A673 (cell line): ENCODE measurements around the gene KIF22. TPM values are rescaled to one million over a fixed set of nuclear protein-coding genes. Genes with fewer than 3 reads are reported as not detected.

Source experiments
- BruUV-seq: library from RNA; stranded (reverse); fragments of 400-500 nt; replicated peaks from 2 replicates; lab custom pipeline; 2021; lab: Mats Ljungman, UMichigan
- CTCF ChIA-PET: fragments of 300-600 bp; sonication (Branson Sonifier 250); formaldehyde crosslinking; loops from one replicate; lab custom pipeline; 2022; ENCODE audit warnings: antibody characterized with exemption; lab: Charles Lee
- POLR2A ChIA-PET: fragments of 300-600 bp; sonication (Branson Sonifier 250); formaldehyde crosslinking; loops from one replicate; lab custom pipeline; 2022; ENCODE audit warnings: antibody characterized with exemption; ENCODE audit not compliant: low non-redundant PET; lab: Charles Lee
- DNase-seq: peaks from one replicate; pipeline ENCODE4 v3.0.0-alpha.2; 2015; ENCODE audit warnings: low spot score
- H3K27ac ChIP-seq: fragments of 200-600 bp; sonication (generic); 2 replicates; pipeline ENCODE4 v1.5.1; 2016; ENCODE audit warnings: mixed run types, low read depth, mild to moderate bottlenecking, mixed read lengths, antibody characterized with exemption, low read length; ENCODE audit not compliant: poor library complexity, severe bottlenecking
- H3K27me3 ChIP-seq: fragments of 200-600 bp; sonication (generic); replicated peaks from 2 replicates; pipeline ENCODE4 v1.6.1; 2017; ENCODE audit warnings: mixed run types, low read depth, mild to moderate bottlenecking, mixed read lengths, antibody characterized with exemption, low read length; ENCODE audit not compliant: insufficient read depth, poor library complexity
- H3K36me3 ChIP-seq: fragments of 200-600 bp; sonication (generic); 2 replicates; pipeline ENCODE4 v1.6.1; 2016; ENCODE audit warnings: mixed run types, mild to moderate bottlenecking, mixed read lengths, antibody characterized with exemption, low read length; ENCODE audit not compliant: insufficient read depth, poor library complexity, severe bottlenecking
- H3K4me1 ChIP-seq: fragments of 200-600 bp; sonication (generic); 2 replicates; pipeline ENCODE4 v1.6.1; 2017; ENCODE audit warnings: mixed run types, mild to moderate bottlenecking, mixed read lengths, antibody characterized with exemption, low read length; ENCODE audit not compliant: insufficient read depth, poor library complexity, severe bottlenecking
- H3K4me3 ChIP-seq: fragments of 200-600 bp; sonication (generic); 2 replicates; pipeline ENCODE4 v1.5.1; 2016; ENCODE audit warnings: low read depth, mixed run types, mild to moderate bottlenecking, mixed read lengths, low read length; ENCODE audit not compliant: poor library complexity, severe bottlenecking
- H3K9me3 ChIP-seq: fragments of 200-600 bp; sonication (generic); 2 replicates; pipeline ENCODE4 v1.6.1; 2016; ENCODE audit warnings: mixed run types, low read depth, mild to moderate bottlenecking, mixed read lengths, antibody characterized with exemption, low read length; ENCODE audit not compliant: poor library complexity, severe bottlenecking
- EZH2 ChIP-seq: fragments of 200-600 bp; sonication (generic); IDR thresholded peaks from 2 replicates; pipeline ENCODE4 v1.6.1; 2017; ENCODE audit warnings: borderline replicate concordance, low read depth, mild to moderate bottlenecking, mixed read lengths, antibody characterized with exemption, low read length; ENCODE audit not compliant: poor library complexity, severe bottlenecking
- intact Hi-C: fragments of 100-400 bp; cut with micrococcal nuclease; formaldehyde crosslinking; loops from one replicate; pipeline ENCODE4 v1.10.0; 2022; ENCODE audit not compliant: unreplicated experiment
- total RNA-seq: library from RNA; stranded (reverse); gene quantifications from 2 replicates; pipeline ENCODE4 v1.2.3, GENCODE V29; 2021
- TF ChIP-seq, protein P1 (sequence below): fragments of 300-800, 200-600 bp; sonication (generic); conservative IDR thresholded peaks from 2 replicates; pipeline ENCODE4 v1.5.1; 2017; ENCODE audit warnings: low read depth, mild to moderate bottlenecking, antibody characterized with exemption, low read length, moderate library complexity, mixed read lengths

The KIF22 gene
- total RNA-seq, 1 experiment from 2014 or later, result 171 TPM

GRCh38 chr16:29839822-29840221 lies 49.3 kb downstream of the KIF22 start:
- Histone ChIP-seq H3K4me3 (no peak overlapping the region), H3K27me3 (no peaks in the 10 kb centered on the region), H3K4me1 (no peaks in the 10 kb centered on the region), H3K27ac (no peak overlapping the region), H3K36me3 (no peaks in the 10 kb centered on the region), H3K9me3 (no peaks in the 10 kb centered on the region)
- ChIA-PET POLR2A (interaction anchor here (0.7 kb wide), 1 partner anchor 934 kb away, joined by 8 read pairs; no protein-coding TSS in a partner anchor), CTCF (interaction anchor here (1.2 kb wide), 1 partner anchor 9 kb away, joined by 9 read pairs; no protein-coding TSS in a partner anchor)
- TF ChIP-seq, protein P1, sequence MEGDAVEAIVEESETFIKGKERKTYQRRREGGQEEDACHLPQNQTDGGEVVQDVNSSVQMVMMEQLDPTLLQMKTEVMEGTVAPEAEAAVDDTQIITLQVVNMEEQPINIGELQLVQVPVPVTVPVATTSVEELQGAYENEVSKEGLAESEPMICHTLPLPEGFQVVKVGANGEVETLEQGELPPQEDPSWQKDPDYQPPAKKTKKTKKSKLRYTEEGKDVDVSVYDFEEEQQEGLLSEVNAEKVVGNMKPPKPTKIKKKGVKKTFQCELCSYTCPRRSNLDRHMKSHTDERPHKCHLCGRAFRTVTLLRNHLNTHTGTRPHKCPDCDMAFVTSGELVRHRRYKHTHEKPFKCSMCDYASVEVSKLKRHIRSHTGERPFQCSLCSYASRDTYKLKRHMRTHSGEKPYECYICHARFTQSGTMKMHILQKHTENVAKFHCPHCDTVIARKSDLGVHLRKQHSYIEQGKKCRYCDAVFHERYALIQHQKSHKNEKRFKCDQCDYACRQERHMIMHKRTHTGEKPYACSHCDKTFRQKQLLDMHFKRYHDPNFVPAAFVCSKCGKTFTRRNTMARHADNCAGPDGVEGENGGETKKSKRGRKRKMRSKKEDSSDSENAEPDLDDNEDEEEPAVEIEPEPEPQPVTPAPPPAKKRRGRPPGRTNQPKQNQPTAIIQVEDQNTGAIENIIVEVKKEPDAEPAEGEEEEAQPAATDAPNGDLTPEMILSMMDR, result no peak
- no peak for TF ChIP-seq EZH2
- BruUV-seq, result no TSS peak
- no peak for DNase-seq
- intact Hi-C loops, result no loop called here

DNA sequence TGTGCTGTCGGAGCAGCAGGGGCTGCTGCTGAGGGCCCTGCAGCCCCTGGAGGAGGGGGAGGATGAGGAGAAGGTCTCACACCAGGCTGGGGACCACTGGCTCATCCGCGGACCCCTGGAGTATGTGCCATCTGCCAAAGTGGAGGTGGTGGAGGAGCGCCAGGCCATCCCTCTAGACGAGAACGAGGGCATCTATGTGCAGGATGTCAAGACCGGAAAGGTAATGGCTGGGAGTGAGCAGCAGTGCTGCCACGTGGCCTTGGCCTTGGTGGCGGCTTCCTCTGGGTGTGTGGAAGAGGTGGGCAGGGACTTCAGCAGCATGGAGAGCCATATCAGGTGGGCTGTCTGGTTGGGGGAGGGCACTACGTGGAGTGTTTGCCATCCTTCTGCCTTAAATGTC lies 49.7 kb downstream of the KIF22 start:
- no TSS peak for BruUV-seq
- ChIA-PET POLR2A (no interaction called here), CTCF (no interaction called here)
- H3K4me3 ChIP-seq, result no peak overlapping the region
- no peaks in the 10 kb centered on the region for H3K4me1 ChIP-seq
- no peaks in the 10 kb centered on the region for H3K36me3 ChIP-seq
- H3K27me3 ChIP-seq, result no peaks in the 10 kb centered on the region
- no peak for DNase-seq
- intact Hi-C loops, result no loop called here
- no peak overlapping the region for H3K27ac ChIP-seq
- no peaks in the 10 kb centered on the region for H3K9me3 ChIP-seq
- TF ChIP-seq, protein P1, result no peak
- TF ChIP-seq EZH2, result no peak

DNA sequence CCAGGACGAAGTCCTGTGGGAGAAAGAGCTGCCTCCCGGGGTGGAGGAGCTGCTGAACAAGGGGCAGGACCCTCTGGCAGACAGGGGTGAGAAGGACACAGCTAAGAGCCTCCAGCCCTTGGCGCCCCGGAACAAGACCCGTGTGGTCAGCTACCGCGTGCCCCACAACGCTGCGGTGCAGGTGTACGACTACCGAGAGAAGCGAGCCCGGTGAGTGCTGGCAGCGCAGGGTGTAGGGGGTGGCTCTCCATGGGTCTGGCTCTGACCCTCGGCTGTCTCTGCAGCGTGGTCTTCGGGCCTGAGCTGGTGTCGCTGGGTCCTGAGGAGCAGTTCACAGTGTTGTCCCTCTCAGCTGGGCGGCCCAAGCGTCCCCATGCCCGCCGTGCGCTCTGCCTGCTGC lies 51.1 kb downstream of the KIF22 start:
- DNase-seq, result no peak
- H3K4me1 ChIP-seq, result no peaks in the 10 kb centered on the region
- H3K4me3 ChIP-seq, result no peak overlapping the region
- no peaks in the 10 kb centered on the region for H3K9me3 ChIP-seq
- H3K27me3 ChIP-seq, result no peaks in the 10 kb centered on the region
- BruUV-seq, result no TSS peak
- TF ChIP-seq, protein P1, result no peak
- TF ChIP-seq EZH2, result no peak
- H3K27ac ChIP-seq, result no peak overlapping the region
- no peaks in the 10 kb centered on the region for H3K36me3 ChIP-seq
- ChIA-PET POLR2A (no interaction called here), CTCF (no interaction called here)
- intact Hi-C loops, result no loop called here
